GM23338 (cell line): ENCODE data around the gene SAMD8.

Experiments
- EZH2 ChIP-seq: fragments of 200-600 bp; sonication (generic); IDR thresholded peaks from one replicate; pipeline ENCODE4 v1.8.0; 2017; ENCODE audit warnings: antibody characterized with exemption, mild to moderate bottlenecking, low read depth; ENCODE audit not compliant: unreplicated experiment
- EZH2phosphoT487 ChIP-seq: fragments of 200-600 bp; sonication (generic); IDR thresholded peaks from one replicate; pipeline ENCODE4 v1.8.1; 2018; ENCODE audit warnings: antibody characterized with exemption; ENCODE audit not compliant: unreplicated experiment
- POLR2AphosphoS5 ChIP-seq: IDR thresholded peaks from 2 replicates; pipeline ENCODE4 v1.6.1; 2016; ENCODE audit warnings: antibody characterized with exemption, low read depth
- TF ChIP-seq, protein P1 (sequence below), 2 experiments: fragments of 200-600 bp in 1 of 2; sonication (generic) in 1 of 2; conservative IDR thresholded peaks; 2 replicates each; pipeline versions ENCODE4 v1.5.1 to v1.6.1; 2016 to 2017; ENCODE audit warnings: antibody characterized with exemption in 2 of 2, low read depth in 2 of 2, mild to moderate bottlenecking in 2 of 2, moderate library complexity in 1 of 2

- TF ChIP-seq, protein P1, sequence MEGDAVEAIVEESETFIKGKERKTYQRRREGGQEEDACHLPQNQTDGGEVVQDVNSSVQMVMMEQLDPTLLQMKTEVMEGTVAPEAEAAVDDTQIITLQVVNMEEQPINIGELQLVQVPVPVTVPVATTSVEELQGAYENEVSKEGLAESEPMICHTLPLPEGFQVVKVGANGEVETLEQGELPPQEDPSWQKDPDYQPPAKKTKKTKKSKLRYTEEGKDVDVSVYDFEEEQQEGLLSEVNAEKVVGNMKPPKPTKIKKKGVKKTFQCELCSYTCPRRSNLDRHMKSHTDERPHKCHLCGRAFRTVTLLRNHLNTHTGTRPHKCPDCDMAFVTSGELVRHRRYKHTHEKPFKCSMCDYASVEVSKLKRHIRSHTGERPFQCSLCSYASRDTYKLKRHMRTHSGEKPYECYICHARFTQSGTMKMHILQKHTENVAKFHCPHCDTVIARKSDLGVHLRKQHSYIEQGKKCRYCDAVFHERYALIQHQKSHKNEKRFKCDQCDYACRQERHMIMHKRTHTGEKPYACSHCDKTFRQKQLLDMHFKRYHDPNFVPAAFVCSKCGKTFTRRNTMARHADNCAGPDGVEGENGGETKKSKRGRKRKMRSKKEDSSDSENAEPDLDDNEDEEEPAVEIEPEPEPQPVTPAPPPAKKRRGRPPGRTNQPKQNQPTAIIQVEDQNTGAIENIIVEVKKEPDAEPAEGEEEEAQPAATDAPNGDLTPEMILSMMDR (conservative IDR thresholded peaks at IDR 0.05; ENCODE audit: low read depth in 2 of 2), result no peak
- TF ChIP-seq EZH2phosphoT487, result no peak
- no peak for TF ChIP-seq POLR2AphosphoS5
- TF ChIP-seq EZH2, result no peak
Observed at GRCh38 chr10:75175046-75175445, 63.6 kb downstream of the SAMD8 start.
